ENCODE results near the gene UBAC1. TPM values are rescaled to one million over a fixed set of nuclear protein-coding genes. Genes with fewer than 3 reads are reported as not detected.

UBAC1 gene
- polyA plus RNA-seq, 1 of the 3 experiments (the other 2 are of a cell fraction), result 67.7 TPM

GRCh38 chr9:135971111-135971766 lies 10.1 kb upstream of the UBAC1 start:
- Histone ChIP-seq H3K9me2 (no peaks in the 10 kb centered on the region), H3K9ac (no peak overlapping the region), H3K36me3 (replicated peaks in 1 of 2; ENCODE audit: control insufficient read depth in 1 of 2, insufficient read depth in 2 of 2, low read length in 1 of 2) (no peaks in the 10 kb centered on the region), H3K27ac (ENCODE audit: low read depth in 2 of 2, low read length in 1 of 2) (no peak overlapping the region), H3K4me1 (ENCODE audit: control insufficient read depth in 1 of 2, insufficient read depth in 2 of 2, low read depth in 1 of 2, low read length in 1 of 2) (peaks cover 4 to 19% of the 10 kb centered on the region in 2 experiments; a peak in 2 of 4 replicates), H3K27me3 (ENCODE audit: insufficient read depth) (no peaks in the 10 kb centered on the region), H2AFZ (ENCODE audit: low read depth) (no peak overlapping the region), H4K20me1 (ENCODE audit: insufficient read depth) (no peaks in the 10 kb centered on the region), H3K79me2 (ENCODE audit: insufficient read depth) (no peaks in the 10 kb centered on the region), H3K4me3 (ENCODE audit: low read depth in 2 of 2, low read length in 1 of 2) (no peak overlapping the region), H3F3A (replicated peaks; ENCODE audit: insufficient read depth) (peaks cover 4% of the 10 kb centered on the region), H3K4me2 (no peak overlapping the region), H3K9me3 (no peaks in the 10 kb centered on the region)
- 53% methylated on average over 16 of the region's 18 CpGs for WGBS (ENCODE audit: low lambda C conversion rate)
- ChIA-PET POLR2A (no interaction called here), CTCF (interaction anchor here (1.3 to 11.3 kb wide), 2 partner anchors 10 to 151 kb away, joined by 4 to 174 read pairs; partner anchors contain the start of gene UBAC1)
- DNase-seq, result no peak
- TF ChIP-seq EP300 (IDR thresholded peaks at IDR 0.05; ENCODE audit: borderline replicate concordance in 1 of 2, low read depth in 1 of 2, low read length in 1 of 2) (no peak), POLR2AphosphoS5 (IDR thresholded peaks at IDR 0.05; ENCODE audit: low read depth, low read length) (no peak), EZH2phosphoT487 (IDR thresholded peaks at IDR 0.05; ENCODE audit: borderline replicate concordance, low read depth) (no peak)

GRCh38 chr9:135970128-135970815 lies 9.1 kb upstream of the UBAC1 start:
- peaks cover 4 to 19% of the 10 kb centered on the region in 2 experiments; a peak in 2 of 4 replicates for H3K4me1 ChIP-seq (ENCODE audit: control insufficient read depth in 1 of 2, insufficient read depth in 2 of 2, low read depth in 1 of 2, low read length in 1 of 2)
- ChIA-PET POLR2A (no interaction called here), CTCF (interaction anchor here (1.3 to 11.3 kb wide), 4 partner anchors 9 to 152 kb away, joined by 4 to 174 read pairs (median 16); partner anchors contain the start of gene UBAC1)
- no peaks in the 10 kb centered on the region for H3K9me2 ChIP-seq
- H2AFZ ChIP-seq (ENCODE audit: low read depth), result no peak overlapping the region
- H3K79me2 ChIP-seq (ENCODE audit: insufficient read depth), result no peaks in the 10 kb centered on the region
- no peak overlapping the region for H3K27ac ChIP-seq (ENCODE audit: low read depth in 2 of 2, low read length in 1 of 2)
- 57% methylated on average over 8 of the region's 9 CpGs for WGBS (ENCODE audit: low lambda C conversion rate)
- no peak overlapping the region for H3K4me3 ChIP-seq (ENCODE audit: low read depth in 2 of 2, low read length in 1 of 2)
- TF ChIP-seq REST (IDR thresholded peaks at IDR 0.05; ENCODE audit: low read depth, low read length), result no peak
- TF ChIP-seq TCF12 (IDR thresholded peaks at IDR 0.05), result no peak
- TF ChIP-seq TEAD4 (IDR thresholded peaks at IDR 0.05; ENCODE audit: borderline replicate concordance, insufficient read depth), result no peak
- no peak for TF ChIP-seq POLR2AphosphoS5 (IDR thresholded peaks at IDR 0.05; ENCODE audit: low read depth, low read length)
- no peak for TF ChIP-seq MAX (IDR thresholded peaks at IDR 0.05; ENCODE audit: low read depth)
- TF ChIP-seq TAF1 (IDR thresholded peaks at IDR 0.05; ENCODE audit: borderline replicate concordance, low read depth, low read length), result no peak
- no peak for TF ChIP-seq SIN3A (IDR thresholded peaks at IDR 0.05; ENCODE audit: borderline replicate concordance, low read depth, low read length)
- no peak for TF ChIP-seq NFIC (IDR thresholded peaks at IDR 0.05; ENCODE audit: borderline replicate concordance)
- no peak for TF ChIP-seq MXI1 (IDR thresholded peaks at IDR 0.05; ENCODE audit: low read depth, low read length)
- no peak for TF ChIP-seq EP300 (IDR thresholded peaks at IDR 0.05; ENCODE audit: borderline replicate concordance in 1 of 2, low read depth in 1 of 2, low read length in 1 of 2)
- TF ChIP-seq SMC3 (IDR thresholded peaks at IDR 0.05; ENCODE audit: low read depth, low read length), result no peak
- no peak for TF ChIP-seq RCOR1 (IDR thresholded peaks at IDR 0.05; ENCODE audit: low read length)
- TF ChIP-seq GATA2 (CRISPR knock-in tag; IDR thresholded peaks at IDR 0.05), result no peak
- no peak for TF ChIP-seq GABPA (IDR thresholded peaks at IDR 0.05; ENCODE audit: low read depth)
- no peak for TF ChIP-seq USF2 (IDR thresholded peaks at IDR 0.05; ENCODE audit: borderline replicate concordance, low read depth, low read length)
- H3K27me3 ChIP-seq (ENCODE audit: insufficient read depth), result no peaks in the 10 kb centered on the region
- peaks cover 4% of the 10 kb centered on the region for H3F3A ChIP-seq (replicated peaks; ENCODE audit: insufficient read depth)
- no peaks in the 10 kb centered on the region for H4K20me1 ChIP-seq (ENCODE audit: insufficient read depth)
- H3K4me2 ChIP-seq, result no peak overlapping the region
- no peak overlapping the region for H3K9ac ChIP-seq
- no peaks in the 10 kb centered on the region for H3K36me3 ChIP-seq (replicated peaks in 1 of 2; ENCODE audit: control insufficient read depth in 1 of 2, insufficient read depth in 2 of 2, low read length in 1 of 2)
- H3K9me3 ChIP-seq, result no peaks in the 10 kb centered on the region
- DNase-seq, result no peak

Data from SK-N-SH (cell line).